Spleen (tissue), 7 donors: ENCODE measurements around the gene SLC35E2B.
"Not testable (repeated sequence)": the region's sequence is repeated elsewhere in the genome, so short reads cannot be mapped to it uniquely, and the experiment has no call there.

Source experiments
- POLR2A ChIP-seq, 3 donors: fragments of 450-650 bp; IDR thresholded peaks; one replicate each; pipeline ENCODE4 v1.5.1; 2017; ENCODE audit warnings: antibody characterized with exemption in 3 of 3, mild to moderate bottlenecking in 1 of 3
- POLR2AphosphoS5 ChIP-seq, 3 donors: sonication (generic); formaldehyde crosslinking; IDR thresholded peaks; one replicate each; pipeline ENCODE4 v1.5.1; 2017; ENCODE audit warnings: antibody characterized with exemption in 3 of 3
- TF ChIP-seq, protein P1 (sequence below), 11 experiments: fragments of 200-600 bp in 7 of 11; fragments of 450-650 bp in 4 of 11; sonication (generic) in 4 of 11; IDR thresholded peaks in 8 of 11; conservative IDR thresholded peaks in 3 of 11; 1 replicate in 7 of 11; 2 replicates in 4 of 11; pipeline versions ENCODE4 v1.4.0 to v1.8.0; 2016 to 2021; ENCODE audit warnings: antibody characterized with exemption in 11 of 11, inconsistent platforms in 4 of 11, mild to moderate bottlenecking in 1 of 11
- donor health status: DM: no; HTN: no; CAD: no; lungs with moderate emphysema.
- donor health status: DM: no; HTN: no; CAD: no.
- donor health status: DM: no; HTN: no; CAD: no.

DNA sequence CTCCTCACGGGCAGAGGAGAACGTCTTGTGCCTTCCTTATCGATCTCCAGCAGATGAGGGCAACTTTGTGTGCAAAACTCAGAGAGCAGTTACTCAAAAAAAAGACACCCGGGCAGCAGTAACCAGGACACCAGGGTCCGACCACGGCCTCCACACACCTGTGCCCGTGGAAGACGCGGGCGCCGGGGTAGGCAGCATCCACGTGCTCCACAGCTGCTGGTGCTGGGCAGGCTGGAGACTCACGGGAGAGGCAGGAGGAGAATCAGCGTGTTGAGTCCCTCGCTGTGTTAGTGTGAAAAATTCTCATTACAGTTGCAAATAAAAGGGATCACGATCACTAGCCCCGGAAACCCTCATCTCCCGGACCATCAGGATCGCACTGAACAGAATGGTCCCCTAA is 6.5 kb upstream of the SLC35E2B start:
- TF ChIP-seq, protein P1, sequence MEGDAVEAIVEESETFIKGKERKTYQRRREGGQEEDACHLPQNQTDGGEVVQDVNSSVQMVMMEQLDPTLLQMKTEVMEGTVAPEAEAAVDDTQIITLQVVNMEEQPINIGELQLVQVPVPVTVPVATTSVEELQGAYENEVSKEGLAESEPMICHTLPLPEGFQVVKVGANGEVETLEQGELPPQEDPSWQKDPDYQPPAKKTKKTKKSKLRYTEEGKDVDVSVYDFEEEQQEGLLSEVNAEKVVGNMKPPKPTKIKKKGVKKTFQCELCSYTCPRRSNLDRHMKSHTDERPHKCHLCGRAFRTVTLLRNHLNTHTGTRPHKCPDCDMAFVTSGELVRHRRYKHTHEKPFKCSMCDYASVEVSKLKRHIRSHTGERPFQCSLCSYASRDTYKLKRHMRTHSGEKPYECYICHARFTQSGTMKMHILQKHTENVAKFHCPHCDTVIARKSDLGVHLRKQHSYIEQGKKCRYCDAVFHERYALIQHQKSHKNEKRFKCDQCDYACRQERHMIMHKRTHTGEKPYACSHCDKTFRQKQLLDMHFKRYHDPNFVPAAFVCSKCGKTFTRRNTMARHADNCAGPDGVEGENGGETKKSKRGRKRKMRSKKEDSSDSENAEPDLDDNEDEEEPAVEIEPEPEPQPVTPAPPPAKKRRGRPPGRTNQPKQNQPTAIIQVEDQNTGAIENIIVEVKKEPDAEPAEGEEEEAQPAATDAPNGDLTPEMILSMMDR (IDR thresholded peaks at IDR 0.05 in 8 of 11, conservative IDR thresholded peaks at IDR 0.05 in 3 of 11) = not testable (repeated sequence)
- not testable (repeated sequence) for TF ChIP-seq POLR2AphosphoS5, POLR2A (IDR thresholded peaks at IDR 0.05)
